ENCODE measurements around the gene KPNA6. TPM values are rescaled to one million over a fixed set of nuclear protein-coding genes. Genes with fewer than 3 reads are reported as not detected.

The KPNA6 gene
- 36.2 TPM for total RNA-seq

GRCh38 chr1:32107742-32108661 is at the start of gene KPNA6:
TSS of gene KPNA6 (plus strand) at chr1:32108056. CDS start at chr1:32108131, 75 bp downstream.

GRCh38 chr1:32072622-32073298 is 35.1 kb upstream of the KPNA6 start, which contains the start of gene TMEM39B:
TSS of gene TMEM39B (plus strand) at chr1:32072939. CDS start at chr1:32073048, 109 bp downstream.

DNA sequence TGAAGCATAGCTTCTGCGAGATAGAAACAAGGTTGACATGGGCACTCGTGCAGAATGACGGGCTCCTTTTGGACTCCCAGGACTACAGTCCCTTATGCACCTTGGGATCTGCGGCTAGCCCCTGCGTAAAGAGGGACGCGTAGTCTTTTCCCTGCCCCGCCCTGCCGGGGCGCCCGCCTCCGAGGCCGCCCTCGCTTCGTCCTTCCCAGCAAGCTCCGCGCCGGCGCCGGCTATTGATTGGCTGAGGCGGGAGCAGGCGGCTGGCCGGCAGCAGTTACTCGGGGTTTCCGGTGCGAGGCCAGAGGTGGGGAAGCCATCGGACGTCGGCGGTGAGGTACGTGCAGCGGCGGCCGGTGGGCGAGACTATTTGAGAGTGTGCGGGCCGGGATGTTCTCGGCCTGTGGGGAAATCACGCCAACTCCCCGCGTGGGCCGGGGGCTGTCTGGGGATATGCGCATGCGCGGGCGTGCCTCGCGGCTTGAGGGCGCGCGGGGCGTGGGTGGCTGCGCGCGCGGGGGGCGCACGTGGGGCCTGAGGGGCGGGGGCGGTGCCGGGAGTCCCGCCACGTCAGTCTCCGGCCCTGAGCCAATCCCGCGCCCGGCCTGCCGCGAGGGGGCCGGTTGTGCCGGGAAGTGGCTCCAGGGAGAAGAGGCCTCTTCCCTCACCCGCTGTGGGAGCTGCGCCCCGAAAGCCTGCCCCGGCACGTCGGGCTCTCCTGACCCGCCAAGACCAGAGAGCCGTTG is 71.8 kb downstream of the KPNA6 start, which contains the start of gene TXLNA:
TSS of gene TXLNA (plus strand) at position 233 of the 743 bp plus-strand sequence. CDS start 671 bp downstream, outside the sequence.

GRCh38 chr1:32200226-32201010 is 92.6 kb downstream of the KPNA6 start, which contains the start of gene CCDC28B:
TSS of gene CCDC28B (plus strand) at chr1:32200595. CDS start at chr1:32201936, 1,341 bp downstream.

DNA sequence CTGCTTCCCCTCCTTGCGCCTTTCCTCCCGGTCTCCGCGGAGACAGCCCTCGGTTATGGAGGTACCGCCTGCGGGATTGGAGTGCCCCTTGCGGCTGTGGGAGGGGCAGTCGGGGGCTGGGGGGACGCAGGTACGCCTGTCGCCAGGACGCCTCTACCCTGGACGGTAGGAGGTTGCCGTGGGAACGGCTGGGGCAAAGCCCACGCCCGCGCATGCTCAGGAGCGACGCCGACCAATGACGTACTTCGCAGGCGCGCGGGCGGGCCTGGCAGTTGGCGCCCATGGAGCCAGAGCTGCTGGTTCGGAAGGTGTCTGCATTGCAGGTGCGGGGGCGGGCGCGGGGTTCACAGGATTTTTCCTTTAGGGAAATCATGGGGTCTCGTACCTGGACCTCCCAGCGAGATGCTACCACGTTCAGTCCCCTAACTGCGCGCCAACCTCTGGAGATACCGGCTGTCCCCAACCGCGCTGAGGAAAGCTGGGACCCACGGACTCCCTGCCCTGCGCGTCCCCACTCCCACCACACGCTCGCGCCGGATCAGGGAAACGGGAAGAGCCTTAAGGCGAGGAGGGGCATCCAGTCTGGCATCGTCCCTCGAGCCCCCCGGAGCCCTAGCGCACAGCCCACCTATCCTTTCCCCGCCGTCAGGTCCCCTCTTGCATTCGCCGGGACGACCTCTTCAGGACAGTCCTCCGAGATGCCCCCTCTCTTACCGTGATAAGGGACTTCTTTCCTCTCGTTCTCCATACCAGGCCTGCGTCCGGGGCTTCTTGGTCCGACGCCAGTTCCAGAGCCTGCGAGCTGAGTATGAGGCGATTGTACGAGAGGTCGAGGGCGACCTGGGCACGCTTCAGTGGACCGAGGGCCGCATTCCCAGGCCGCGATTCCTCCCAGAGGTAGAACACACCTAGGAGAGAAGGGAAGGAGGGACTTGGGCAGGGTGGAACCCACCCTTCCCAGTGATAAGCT is 97.8 kb downstream of the KPNA6 start, which contains the start of gene IQCC:
TSS of gene IQCC (plus strand) at position 271 of the 970 bp plus-strand sequence. CDS start at position 282, 11 bp downstream.

DNA sequence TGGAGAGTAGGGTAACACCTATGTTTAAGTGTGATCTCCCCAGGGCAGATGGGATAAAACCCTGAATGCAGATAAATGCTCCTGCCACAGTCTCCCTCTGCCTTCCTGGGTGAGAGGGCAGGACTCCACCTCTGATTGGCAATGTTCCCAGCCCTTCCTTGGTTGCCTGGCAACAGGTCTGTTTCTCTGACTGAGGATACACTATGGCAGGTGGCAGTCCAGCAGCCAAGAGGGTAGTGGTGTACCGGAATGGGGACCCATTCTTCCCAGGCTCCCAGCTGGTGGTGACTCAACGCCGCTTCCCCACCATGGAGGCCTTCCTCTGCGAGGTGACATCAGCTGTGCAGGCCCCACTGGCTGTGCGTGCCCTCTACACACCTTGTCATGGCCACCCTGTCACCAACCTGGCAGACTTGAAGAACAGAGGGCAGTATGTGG is 101.1 kb downstream of the KPNA6 start, which contains the start of gene DCDC2B:
TSS of gene DCDC2B (plus strand) at position 199 of the 438 bp plus-strand sequence. CDS start at position 204, 5 bp downstream.

GRCh38 chr1:32221980-32222755 is 114.3 kb downstream of the KPNA6 start, which contains the start of the genes EIF3I and TMEM234:
TSS of gene EIF3I (plus strand) at chr1:32222407. CDS start at chr1:32222442, 35 bp downstream.
TSS of gene TMEM234 (minus strand) at chr1:32222353. CDS start at chr1:32222322, 31 bp downstream.

Small RNA genes within 50 kb of the gene (small RNA-seq; reads per million reads assigned to genes)
- not detected for gene MIR5585
- gene RF00017 = not detected

Other genes starting within 250 kb of the KPNA6 start
- 444 TPM for gene PTP4A2, start 169.7 kb upstream of the KPNA6 start, total RNA-seq
- 102 TPM for gene KHDRBS1, start 94.2 kb upstream of the KPNA6 start, total RNA-seq
- gene TMEM39B, start 35.1 kb upstream of the KPNA6 start, total RNA-seq = 7.2 TPM
- gene TXLNA, start 71.6 kb downstream of the KPNA6 start, total RNA-seq = 26.3 TPM
- gene CCDC28B, start 92.5 kb downstream of the KPNA6 start, total RNA-seq = 23.5 TPM
- gene IQCC, start 97.6 kb downstream of the KPNA6 start, total RNA-seq = 4.6 TPM
- not detected for gene DCDC2B, start 101.0 kb downstream of the KPNA6 start, total RNA-seq
- gene TMEM234, start 114.3 kb downstream of the KPNA6 start, total RNA-seq = 14.8 TPM
- 107 TPM for gene EIF3I, start 114.4 kb downstream of the KPNA6 start, total RNA-seq
- 0.46 TPM for gene FAM167B, start 139.2 kb downstream of the KPNA6 start, total RNA-seq
- gene LCK, start 143.2 kb downstream of the KPNA6 start, total RNA-seq = 0.23 TPM
- 27.0 TPM for gene HDAC1, start 184.0 kb downstream of the KPNA6 start, total RNA-seq
- gene MARCKSL1, start 228.2 kb downstream of the KPNA6 start, total RNA-seq = 264 TPM